HL-60 (cell line): ENCODE results near the gene PEAK3.

Experiments
- GABPA ChIP-seq: IDR thresholded peaks from 2 replicates; pipeline ENCODE4 v1.6.1; 2012; ENCODE audit warnings: low read depth
- POLR2AphosphoS5 ChIP-seq: IDR thresholded peaks from 2 replicates; pipeline ENCODE4 v1.6.1; 2012; ENCODE audit warnings: low read depth
- SPI1 ChIP-seq: IDR thresholded peaks from 2 replicates; pipeline ENCODE4 v1.6.1; 2012; ENCODE audit warnings: low read depth, mild to moderate bottlenecking, borderline replicate concordance
- TF ChIP-seq, protein P1 (sequence below): IDR thresholded peaks from one replicate; pipeline ENCODE4 v1.5.1; 2011; ENCODE audit warnings: low read length, control low read depth, inconsistent platforms; ENCODE audit not compliant: insufficient read depth
- TF ChIP-seq, protein P2 (sequence below): IDR thresholded peaks from 2 replicates; pipeline ENCODE4 v1.6.1; 2012; ENCODE audit warnings: low read depth; ENCODE audit not compliant: insufficient replicate concordance

DNA sequence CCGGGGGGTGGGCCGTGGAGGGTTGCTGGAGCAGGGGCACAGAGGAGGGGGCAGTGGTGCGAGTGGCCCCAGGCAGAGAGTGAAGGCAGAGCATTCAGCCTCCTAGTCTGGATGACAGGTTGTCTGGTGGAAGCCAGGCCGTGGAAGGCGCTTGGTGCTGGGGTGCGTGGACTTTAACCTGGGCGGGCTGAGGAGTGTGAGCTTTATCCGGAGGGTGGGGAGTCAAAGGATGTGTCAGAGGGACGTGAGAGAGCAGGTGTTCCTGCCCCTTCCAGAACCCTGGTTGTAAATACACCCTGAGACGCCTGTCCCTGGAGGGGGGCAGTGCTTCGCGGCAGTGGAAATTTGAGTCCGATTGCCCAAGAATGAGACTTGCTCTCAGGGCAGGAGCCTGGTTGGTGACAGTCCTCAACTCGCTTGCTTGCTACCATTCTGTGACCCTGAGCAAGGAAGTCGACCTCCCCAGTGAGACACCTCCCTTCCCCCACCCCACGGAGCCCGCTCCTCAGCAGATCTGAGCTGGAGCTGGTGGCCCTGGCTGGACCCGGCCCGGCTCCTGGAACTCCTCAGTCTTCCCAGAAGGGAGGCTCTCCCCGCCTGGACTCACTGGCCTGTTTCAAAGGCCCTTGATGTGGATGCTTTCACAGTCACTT, 48.8 kb upstream of the PEAK3 start:
- TF ChIP-seq, protein P1, sequence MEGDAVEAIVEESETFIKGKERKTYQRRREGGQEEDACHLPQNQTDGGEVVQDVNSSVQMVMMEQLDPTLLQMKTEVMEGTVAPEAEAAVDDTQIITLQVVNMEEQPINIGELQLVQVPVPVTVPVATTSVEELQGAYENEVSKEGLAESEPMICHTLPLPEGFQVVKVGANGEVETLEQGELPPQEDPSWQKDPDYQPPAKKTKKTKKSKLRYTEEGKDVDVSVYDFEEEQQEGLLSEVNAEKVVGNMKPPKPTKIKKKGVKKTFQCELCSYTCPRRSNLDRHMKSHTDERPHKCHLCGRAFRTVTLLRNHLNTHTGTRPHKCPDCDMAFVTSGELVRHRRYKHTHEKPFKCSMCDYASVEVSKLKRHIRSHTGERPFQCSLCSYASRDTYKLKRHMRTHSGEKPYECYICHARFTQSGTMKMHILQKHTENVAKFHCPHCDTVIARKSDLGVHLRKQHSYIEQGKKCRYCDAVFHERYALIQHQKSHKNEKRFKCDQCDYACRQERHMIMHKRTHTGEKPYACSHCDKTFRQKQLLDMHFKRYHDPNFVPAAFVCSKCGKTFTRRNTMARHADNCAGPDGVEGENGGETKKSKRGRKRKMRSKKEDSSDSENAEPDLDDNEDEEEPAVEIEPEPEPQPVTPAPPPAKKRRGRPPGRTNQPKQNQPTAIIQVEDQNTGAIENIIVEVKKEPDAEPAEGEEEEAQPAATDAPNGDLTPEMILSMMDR = no peak
- TF ChIP-seq GABPA (no peak), POLR2AphosphoS5 (no peak), SPI1 (no peak)
- TF ChIP-seq, protein P2, sequence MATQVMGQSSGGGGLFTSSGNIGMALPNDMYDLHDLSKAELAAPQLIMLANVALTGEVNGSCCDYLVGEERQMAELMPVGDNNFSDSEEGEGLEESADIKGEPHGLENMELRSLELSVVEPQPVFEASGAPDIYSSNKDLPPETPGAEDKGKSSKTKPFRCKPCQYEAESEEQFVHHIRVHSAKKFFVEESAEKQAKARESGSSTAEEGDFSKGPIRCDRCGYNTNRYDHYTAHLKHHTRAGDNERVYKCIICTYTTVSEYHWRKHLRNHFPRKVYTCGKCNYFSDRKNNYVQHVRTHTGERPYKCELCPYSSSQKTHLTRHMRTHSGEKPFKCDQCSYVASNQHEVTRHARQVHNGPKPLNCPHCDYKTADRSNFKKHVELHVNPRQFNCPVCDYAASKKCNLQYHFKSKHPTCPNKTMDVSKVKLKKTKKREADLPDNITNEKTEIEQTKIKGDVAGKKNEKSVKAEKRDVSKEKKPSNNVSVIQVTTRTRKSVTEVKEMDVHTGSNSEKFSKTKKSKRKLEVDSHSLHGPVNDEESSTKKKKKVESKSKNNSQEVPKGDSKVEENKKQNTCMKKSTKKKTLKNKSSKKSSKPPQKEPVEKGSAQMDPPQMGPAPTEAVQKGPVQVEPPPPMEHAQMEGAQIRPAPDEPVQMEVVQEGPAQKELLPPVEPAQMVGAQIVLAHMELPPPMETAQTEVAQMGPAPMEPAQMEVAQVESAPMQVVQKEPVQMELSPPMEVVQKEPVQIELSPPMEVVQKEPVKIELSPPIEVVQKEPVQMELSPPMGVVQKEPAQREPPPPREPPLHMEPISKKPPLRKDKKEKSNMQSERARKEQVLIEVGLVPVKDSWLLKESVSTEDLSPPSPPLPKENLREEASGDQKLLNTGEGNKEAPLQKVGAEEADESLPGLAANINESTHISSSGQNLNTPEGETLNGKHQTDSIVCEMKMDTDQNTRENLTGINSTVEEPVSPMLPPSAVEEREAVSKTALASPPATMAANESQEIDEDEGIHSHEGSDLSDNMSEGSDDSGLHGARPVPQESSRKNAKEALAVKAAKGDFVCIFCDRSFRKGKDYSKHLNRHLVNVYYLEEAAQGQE = no peak
